NCI-H2196 treated with DMSO at 0.1 percent for 48 hours (cell line): ENCODE measurements around the gene PTPRN.
A peak's percentile ranks its signal among the peaks of the same experiment; 100 is the strongest.
"Not testable (repeated sequence)": the region's sequence is repeated elsewhere in the genome, so short reads cannot be mapped to it uniquely, and the experiment has no call there.

Experiments
- DNase-seq: peaks from one replicate; lab custom pipeline; 2025; ENCODE audit not compliant: unreplicated experiment; lab: John Stamatoyannopoulos, UW

Gene PTPRN

GRCh38 chr2:219272356-219272755, 36.8 kb downstream of the PTPRN start:
- no peak for DNase-seq

DNA sequence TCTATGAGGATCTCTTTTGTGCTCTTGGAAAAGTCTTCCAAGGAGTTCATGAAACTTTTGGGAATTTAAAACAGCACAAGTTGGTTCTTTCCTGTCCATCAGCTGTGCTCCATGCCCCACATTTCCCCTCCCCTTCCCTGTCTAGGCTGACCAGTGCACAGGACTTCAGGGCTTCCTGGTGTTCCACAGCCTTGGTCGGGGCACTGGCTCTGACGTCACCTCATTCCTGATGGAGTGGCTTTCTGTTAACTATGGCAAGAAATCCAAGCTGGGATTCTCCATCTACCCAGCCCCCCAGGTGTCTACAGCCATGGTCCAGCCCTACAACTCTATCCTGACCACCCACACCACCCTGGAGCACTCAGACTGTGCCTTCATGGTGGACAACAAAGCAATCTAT, 38.2 kb downstream of the PTPRN start:
- DNase-seq: no peak

DNA sequence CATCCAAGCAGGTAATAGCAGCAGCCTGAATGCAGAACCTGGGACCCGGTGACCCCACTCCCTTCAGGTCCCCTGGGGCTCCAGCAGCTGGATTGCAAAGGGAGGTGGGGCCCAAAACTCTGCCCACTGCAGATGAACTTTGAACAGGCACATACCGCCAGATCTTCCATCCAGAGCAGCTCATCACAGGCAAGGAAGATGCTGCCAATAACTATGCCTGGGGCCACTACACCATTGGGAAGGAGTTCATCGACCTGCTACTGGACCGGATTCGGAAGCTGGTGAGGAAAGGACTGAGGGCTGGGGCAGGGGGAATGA, 39.2 kb downstream of the PTPRN start:
- no peak for DNase-seq

DNA sequence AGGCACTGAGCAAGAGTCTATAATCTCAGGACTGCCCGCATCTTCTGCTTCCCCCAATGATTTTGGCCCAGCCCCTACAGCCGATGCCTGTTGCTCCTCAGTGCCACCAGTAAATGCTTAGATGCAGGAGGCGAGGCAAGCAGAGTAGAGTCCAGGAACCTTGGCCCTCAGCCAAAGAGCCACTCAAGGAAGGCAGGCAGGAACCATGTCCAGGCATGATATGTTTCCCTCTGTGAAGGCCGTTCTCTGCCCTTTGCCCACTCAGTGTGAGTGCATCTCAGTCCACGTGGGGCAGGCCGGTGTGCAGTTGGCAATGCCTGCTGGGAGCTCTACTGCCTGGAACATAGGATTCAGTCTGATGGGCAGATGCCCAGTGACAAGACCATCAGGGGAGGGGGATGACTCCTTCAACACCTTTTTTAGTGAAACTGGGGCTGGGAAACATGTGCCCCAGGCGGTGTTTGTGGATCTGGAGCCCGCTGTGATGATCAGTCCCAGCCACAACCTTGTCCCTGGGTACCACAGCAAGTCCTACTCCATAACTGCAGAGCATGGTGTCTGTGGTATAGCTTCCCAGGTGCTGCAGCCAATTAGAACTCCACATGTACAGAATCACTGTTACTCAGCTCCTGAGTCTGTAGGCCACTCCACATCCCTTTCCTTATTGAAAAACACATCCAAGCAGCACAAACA, 39.7 kb downstream of the PTPRN start:
- DNase-seq: peak; percentile 51

DNA sequence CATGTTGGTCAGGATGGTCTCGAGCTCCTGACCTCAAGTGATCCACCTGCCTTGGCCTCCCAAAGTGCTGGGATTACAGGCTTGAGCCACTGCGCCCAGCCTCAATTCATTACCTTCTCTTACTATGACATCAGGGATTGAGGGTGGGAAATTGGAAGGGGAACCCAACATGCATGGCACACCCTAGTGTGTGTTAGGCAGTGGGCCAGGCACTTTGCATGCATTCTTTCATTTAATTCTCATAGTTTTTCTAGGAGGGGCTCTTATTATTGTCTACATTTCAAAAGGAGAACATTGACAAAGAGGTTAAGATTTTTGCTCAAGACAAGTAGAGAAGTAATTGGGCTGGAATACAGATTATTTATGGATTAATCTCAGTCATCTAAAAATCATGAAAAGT, 40.9 kb downstream of the PTPRN start:
- no peak for DNase-seq

DNA sequence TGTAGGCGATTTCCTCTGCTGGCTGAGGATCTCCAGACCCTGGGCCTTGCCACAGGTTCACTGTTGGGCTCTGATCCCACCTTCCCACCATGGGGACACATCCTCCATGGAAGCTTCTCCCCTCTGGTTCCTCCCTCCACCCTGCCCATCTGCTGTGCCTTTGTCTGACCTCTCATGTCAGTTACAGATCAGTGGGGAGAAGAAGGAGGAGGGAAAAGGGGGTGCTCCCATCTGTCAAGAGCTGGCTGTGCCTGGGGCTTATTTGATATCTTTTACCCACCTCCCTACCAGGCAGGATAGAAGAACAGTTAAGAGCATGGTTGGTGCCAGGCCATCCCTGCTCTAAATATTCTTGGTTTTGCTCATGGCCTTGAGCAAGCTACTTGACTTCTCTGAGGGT, 42.3 kb downstream of the PTPRN start:
- no peak for DNase-seq

- DNase-seq: no peak
Observed at GRCh38 chr2:219266232-219266631, 43.0 kb downstream of the PTPRN start.

- DNase-seq: no peak
Observed at GRCh38 chr2:219261024-219261855, 48.0 kb downstream of the PTPRN start.

GRCh38 chr2:219258942-219259341, 50.3 kb downstream of the PTPRN start:
- DNase-seq: not testable (repeated sequence)

DNA sequence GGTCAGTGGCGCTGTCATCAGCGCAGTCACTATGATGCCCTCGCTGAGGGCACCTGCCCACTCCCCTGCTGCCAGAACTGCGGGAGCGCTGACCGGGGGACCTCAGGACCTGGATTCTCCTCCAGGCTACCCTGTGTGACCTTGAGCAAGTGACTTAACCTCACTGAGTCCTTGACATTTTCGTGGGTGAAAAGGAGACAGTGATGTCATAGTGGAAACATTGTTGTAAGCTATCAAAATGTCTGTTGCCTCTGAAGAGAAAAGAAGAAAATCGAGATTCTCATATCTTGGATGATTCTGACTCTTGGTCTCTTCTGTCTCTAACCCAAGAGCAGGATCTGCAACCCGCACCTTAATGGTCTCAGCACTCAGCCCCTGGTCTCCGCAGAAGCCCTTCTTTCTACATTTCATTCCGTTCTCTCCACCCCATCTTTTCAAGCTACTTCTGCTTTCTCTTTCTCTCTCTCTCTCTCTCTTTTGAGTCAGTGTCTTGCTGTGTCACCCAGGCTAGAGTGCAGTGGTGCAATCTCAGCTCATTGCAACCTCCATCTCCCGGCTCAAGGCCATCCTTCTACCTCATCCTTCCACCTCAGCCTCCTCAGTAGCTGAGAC, 54.5 kb downstream of the PTPRN start:
- no peak for DNase-seq

GRCh38 chr2:219253753-219254589, 55.2 kb downstream of the PTPRN start, which contains the start of gene TUBA4A:
Gene TUBA4A (minus strand): TSS chr2:219253918. CDS start chr2:219253858, 60 bp downstream.
- peak; percentile 51 for DNase-seq

DNA sequence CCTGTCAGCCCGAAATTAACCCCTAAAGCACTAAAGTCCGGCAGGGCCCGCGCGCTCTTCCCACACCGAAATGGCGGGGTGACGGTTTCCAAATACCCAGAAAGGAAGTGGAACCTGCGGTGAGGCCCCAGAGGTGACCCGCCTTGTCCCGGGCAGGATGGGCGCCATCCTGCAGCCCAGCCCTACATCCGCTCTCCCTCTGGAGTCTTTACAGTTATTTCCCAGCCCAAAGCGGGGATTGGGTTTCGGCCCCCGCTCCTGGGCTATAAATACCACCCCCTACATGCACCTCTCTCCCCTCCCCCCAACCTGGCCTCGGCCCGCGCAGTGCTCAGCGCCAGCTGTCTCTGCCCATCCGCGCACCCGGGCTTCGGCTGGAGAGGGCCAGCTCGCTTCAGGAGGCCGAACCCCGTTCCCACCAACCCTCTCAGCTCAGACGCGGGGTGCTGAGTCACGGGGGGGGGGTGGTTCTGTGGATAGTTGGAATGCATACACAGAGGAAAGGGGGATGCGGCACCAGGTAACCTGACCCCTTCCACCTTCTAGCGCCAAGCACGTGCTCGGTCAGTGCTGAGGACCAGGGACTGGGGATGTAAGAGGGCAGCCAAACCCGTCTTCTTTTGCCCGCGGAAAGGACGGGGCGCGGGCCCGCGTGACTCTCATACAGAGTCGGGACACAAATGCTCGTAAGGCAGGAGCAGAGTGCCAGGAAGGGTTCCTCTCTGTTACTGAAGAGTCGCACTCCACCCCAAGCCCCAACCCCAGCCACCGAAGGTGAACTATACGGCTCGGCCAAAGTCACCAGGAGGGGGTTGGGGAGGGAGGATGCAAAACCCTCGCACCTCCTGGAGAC, 56.1 kb downstream of the PTPRN start, which contains the start of gene TUBA4B:
Gene TUBA4B, plus strand, starts transcription at position 344 of the 853 bp plus-strand sequence. Its CDS starts 165 bp downstream, at position 509.
- DNase-seq: peak; percentile 11

- no peak for DNase-seq
Observed at GRCh38 chr2:219252570-219252899, 56.7 kb downstream of the PTPRN start.

DNA sequence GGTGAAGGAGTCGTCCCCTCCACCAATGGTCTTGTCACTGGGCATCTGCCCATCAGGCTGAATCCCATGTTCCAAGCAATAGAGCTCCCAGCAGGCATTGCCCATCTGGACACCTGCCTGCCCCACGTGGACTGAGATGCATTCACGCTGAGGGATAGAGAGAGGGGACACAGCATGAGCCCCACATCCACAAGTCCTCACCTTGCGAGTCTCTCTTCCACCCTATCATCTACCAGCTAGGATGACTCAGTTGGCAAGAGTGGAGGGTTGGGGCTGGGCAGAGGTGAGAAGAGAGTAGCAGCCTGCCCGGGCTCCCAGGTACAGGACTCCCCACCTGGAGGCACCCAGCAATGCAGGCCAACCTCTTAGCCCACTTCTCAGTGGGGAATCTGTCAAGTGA, 57.1 kb downstream of the PTPRN start:
- DNase-seq: no peak

- no peak for DNase-seq
Observed at GRCh38 chr2:219251656-219252055, 57.5 kb downstream of the PTPRN start.

- DNase-seq: no peak
Observed at GRCh38 chr2:219250049-219250781, 59.0 kb downstream of the PTPRN start.

DNA sequence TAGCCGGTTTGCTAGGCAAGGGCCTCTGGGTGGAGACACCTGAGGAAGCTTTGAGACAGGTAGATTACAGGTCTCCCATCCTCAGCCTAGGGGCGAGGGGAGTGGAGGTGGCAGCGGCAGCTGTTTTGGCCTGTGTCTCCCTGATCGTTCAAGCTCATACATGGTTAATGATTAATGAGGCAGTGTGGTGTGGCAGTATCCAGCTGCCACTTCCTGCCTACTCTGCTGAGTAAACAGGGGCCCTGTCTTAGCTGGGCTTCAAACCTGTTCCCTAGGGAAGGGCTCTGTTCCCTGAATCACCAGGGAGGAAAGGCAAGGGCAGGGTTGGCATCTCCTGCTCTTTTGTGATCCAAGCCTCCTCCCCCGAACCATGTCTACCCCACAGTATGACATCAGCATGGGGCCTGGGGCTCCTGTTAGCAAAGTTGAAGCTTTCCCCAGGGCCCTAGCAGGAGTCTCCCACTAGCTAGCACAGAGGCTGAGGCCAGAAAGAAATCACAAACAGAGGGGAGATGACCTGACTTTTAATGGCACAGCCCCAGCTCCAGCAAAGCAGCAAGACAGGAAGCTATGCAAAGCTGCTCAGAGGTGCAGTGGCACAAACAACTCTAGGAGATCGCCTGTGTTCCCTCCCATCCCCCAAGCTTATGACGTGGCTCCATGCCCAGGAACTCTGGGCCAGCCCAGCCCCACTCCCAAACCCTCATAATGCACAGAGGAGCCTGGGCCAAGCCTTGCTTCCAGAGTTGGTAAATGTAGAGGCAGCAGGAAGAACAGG, 59.8 kb downstream of the PTPRN start:
- peak; percentile 71 for DNase-seq

DNA sequence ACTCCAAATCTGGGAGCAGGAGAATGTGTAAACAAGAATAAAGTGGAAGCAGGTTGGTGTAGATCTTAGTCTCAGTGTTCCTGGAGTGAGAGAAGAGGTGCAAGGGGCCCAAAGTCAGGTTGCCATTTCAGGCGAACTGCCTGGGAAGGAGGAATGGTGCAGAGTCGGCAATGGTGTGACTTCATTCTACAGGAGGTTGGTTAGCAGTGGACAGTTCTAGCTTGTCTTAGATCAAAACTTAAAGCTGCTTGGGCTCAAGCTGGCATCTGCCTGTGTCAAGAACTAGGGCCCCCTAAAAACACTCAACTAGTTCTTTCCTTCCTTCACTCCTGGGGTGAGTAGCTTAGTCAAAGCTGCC, 60.4 kb downstream of the PTPRN start:
- no peak for DNase-seq
